Panc1 (cell line): ENCODE results near the gene NEURL4. TPM values are rescaled to one million over a fixed set of nuclear protein-coding genes. Genes with fewer than 3 reads are reported as not detected.

Source experiments
- ATAC-seq: fragments of 200-7000 bp; cut with Tn5 transposase; 2 replicates; pipeline ENCODE4 v1.9.1; 2020; ENCODE audit warnings: mild to moderate bottlenecking, moderate library complexity
- BruUV-seq: library from RNA; stranded (reverse); fragments of 400-500 nt; replicated peaks from 2 replicates; lab custom pipeline; 2021; lab: Mats Ljungman, UMichigan
- CTCF ChIA-PET: fragments of 300-600 bp; sonication (Branson Sonifier 250); formaldehyde crosslinking; loops from one replicate; lab custom pipeline; 2022; ENCODE audit warnings: antibody characterized with exemption; lab: Charles Lee
- POLR2A ChIA-PET: fragments of 300-600 bp; sonication (Branson Sonifier 250); formaldehyde crosslinking; loops from one replicate; lab custom pipeline; 2022; ENCODE audit warnings: antibody characterized with exemption; lab: Charles Lee
- DNase-seq: peaks from one replicate; pipeline ENCODE4 v3.0.0-alpha.2; 2010; ENCODE audit warnings: low read depth, low spot score
- H3K27ac ChIP-seq: 2 replicates; pipeline ENCODE4 v1.5.1; 2011; ENCODE audit warnings: mild to moderate bottlenecking, low read length, inconsistent platforms
- H3K27me3 ChIP-seq: fragments of 200-500 bp; sonication (Bioruptor generic); 2 replicates; pipeline ENCODE4 v1.6.0; 2014; ENCODE audit warnings: low read length, inconsistent platforms; ENCODE audit not compliant: control insufficient read depth, insufficient read depth
- H3K36me3 ChIP-seq: fragments of 200-500 bp; sonication (Bioruptor generic); 2 replicates; pipeline ENCODE4 v1.5.1; 2014; ENCODE audit warnings: inconsistent platforms, mild to moderate bottlenecking, low read length, moderate library complexity; ENCODE audit not compliant: control insufficient read depth, insufficient read depth
- H3K4me1 ChIP-seq: 2 replicates; pipeline ENCODE4 v1.5.1; 2011; ENCODE audit warnings: inconsistent platforms, mild to moderate bottlenecking, low read length, moderate library complexity; ENCODE audit not compliant: control insufficient read depth, insufficient read depth
- H3K4me3 ChIP-seq, 2 experiments: 2 replicates each; pipeline ENCODE4 v1.5.1; 2011 to 2012; ENCODE audit warnings: low read depth in 2 of 2, low read length in 2 of 2, mild to moderate bottlenecking in 2 of 2, inconsistent platforms in 1 of 2, moderate library complexity in 1 of 2
- H3K9me3 ChIP-seq: fragments of 200-500 bp; sonication (Bioruptor generic); 2 replicates; pipeline ENCODE4 v1.5.1; 2014; ENCODE audit warnings: low read depth, mild to moderate bottlenecking, inconsistent platforms, low read length, moderate library complexity; ENCODE audit not compliant: control insufficient read depth, insufficient read depth
- in situ Hi-C: cut with HindIII; loops from 2 replicates; pipeline ENCODE4 v1.10.0; 2016; ENCODE audit warnings: low sequenced_read_pairs, low pct_unique_long_range_greater_than_20kb
- intact Hi-C: fragments of 100-400 bp; cut with micrococcal nuclease; formaldehyde crosslinking; loops from one replicate; pipeline ENCODE4 v1.10.0; 2022; ENCODE audit not compliant: unreplicated experiment
- total RNA-seq: library from RNA; stranded (reverse); gene quantifications from one replicate; pipeline ENCODE4 v1.2.1, GENCODE V29; 2021; ENCODE audit not compliant: unreplicated experiment
- TF ChIP-seq, protein P1 (sequence below), 2 experiments: IDR thresholded peaks; 2 replicates each; pipeline ENCODE4 v1.6.1; 2011 to 2012; ENCODE audit warnings: low read depth in 2 of 2, control low read depth in 1 of 2, low read length in 1 of 2, mild to moderate bottlenecking in 1 of 2, moderate library complexity in 1 of 2; ENCODE audit not compliant: insufficient read depth in 1 of 2

The NEURL4 gene
- total RNA-seq, 1 experiment from 2014 or later, result 58.9 TPM

DNA sequence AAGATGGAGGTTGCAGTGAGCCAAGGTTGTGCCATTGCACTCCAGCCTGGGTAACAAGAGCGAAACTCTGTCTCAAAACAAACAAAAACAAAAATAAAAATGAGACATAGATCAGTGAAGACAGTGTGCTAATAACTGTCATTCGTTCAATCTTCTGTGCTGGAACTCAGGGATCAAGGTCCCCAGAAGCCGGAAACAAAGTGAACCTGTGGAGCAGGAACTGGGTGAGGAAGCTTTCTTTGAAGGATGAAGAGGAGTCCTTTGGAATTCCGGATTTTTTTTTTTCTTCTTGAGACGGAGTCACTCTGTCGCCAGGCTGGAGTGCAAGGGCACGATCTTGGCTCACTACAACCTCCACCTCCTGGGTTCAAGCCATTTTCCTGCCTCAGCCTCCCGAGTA, 49.7 kb downstream of the NEURL4 start:
- H3K4me1 ChIP-seq, result no peaks in the 10 kb centered on the region
- ChIA-PET POLR2A (no interaction called here), CTCF (no interaction called here)
- H3K4me3 ChIP-seq, result no peak overlapping the region
- intact Hi-C loops, result no loop called here
- H3K27me3 ChIP-seq, result no peaks in the 10 kb centered on the region
- ATAC-seq, result no peak
- in situ Hi-C loops, result no loop called here
- H3K9me3 ChIP-seq, result no peaks in the 10 kb centered on the region
- no peaks in the 10 kb centered on the region for H3K36me3 ChIP-seq
- DNase-seq, result no peak
- TF ChIP-seq, protein P1, sequence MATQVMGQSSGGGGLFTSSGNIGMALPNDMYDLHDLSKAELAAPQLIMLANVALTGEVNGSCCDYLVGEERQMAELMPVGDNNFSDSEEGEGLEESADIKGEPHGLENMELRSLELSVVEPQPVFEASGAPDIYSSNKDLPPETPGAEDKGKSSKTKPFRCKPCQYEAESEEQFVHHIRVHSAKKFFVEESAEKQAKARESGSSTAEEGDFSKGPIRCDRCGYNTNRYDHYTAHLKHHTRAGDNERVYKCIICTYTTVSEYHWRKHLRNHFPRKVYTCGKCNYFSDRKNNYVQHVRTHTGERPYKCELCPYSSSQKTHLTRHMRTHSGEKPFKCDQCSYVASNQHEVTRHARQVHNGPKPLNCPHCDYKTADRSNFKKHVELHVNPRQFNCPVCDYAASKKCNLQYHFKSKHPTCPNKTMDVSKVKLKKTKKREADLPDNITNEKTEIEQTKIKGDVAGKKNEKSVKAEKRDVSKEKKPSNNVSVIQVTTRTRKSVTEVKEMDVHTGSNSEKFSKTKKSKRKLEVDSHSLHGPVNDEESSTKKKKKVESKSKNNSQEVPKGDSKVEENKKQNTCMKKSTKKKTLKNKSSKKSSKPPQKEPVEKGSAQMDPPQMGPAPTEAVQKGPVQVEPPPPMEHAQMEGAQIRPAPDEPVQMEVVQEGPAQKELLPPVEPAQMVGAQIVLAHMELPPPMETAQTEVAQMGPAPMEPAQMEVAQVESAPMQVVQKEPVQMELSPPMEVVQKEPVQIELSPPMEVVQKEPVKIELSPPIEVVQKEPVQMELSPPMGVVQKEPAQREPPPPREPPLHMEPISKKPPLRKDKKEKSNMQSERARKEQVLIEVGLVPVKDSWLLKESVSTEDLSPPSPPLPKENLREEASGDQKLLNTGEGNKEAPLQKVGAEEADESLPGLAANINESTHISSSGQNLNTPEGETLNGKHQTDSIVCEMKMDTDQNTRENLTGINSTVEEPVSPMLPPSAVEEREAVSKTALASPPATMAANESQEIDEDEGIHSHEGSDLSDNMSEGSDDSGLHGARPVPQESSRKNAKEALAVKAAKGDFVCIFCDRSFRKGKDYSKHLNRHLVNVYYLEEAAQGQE (IDR thresholded peaks at IDR 0.05; ENCODE audit: insufficient read depth in 1 of 2, low read depth in 2 of 2, low read length in 1 of 2), result no peak
- no peak overlapping the region for H3K27ac ChIP-seq
- no TSS peak for BruUV-seq

DNA sequence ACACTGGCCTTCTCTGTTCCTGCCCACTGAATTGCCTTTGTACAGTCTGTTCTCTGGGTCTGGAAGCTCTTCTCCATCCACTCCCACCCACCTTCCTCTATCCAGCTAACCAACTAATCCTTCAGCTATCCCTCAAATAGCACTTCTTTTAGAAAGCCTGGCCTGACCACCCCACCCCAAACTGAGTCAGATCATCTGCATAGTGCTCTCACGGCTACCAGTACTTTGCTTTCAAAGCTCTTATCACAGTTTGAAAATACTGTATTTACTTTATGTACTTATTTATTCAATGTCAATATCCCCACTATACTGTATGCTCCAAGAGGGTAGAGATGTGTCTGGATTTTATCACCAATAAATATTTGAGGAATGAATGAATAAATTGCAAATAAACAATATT, 62.4 kb downstream of the NEURL4 start:
- intact Hi-C loops (no loop called here), in situ Hi-C loops (no loop called here)
- TF ChIP-seq, protein P1 (IDR thresholded peaks at IDR 0.05; ENCODE audit: insufficient read depth in 1 of 2, low read depth in 2 of 2, low read length in 1 of 2), result no peak
- H3K36me3 ChIP-seq, result peaks cover 3% of the 10 kb centered on the region; the same call in 1 of the 2 replicates
- DNase-seq, result no peak
- no peaks in the 10 kb centered on the region for H3K9me3 ChIP-seq
- H3K27me3 ChIP-seq, result no peaks in the 10 kb centered on the region
- H3K4me1 ChIP-seq, result peaks cover 15% of the 10 kb centered on the region
- H3K27ac ChIP-seq, result no peak overlapping the region
- no TSS peak for BruUV-seq
- ChIA-PET POLR2A (interaction anchor here (0.7 kb wide), 2 partner anchors 17 to 28 kb away, joined by 3 to 6 read pairs; partner anchors contain the start of gene PHF23), CTCF (no interaction called here)
- H3K4me3 ChIP-seq, result no peak overlapping the region
- no peak for ATAC-seq

Other genes starting within 250 kb of the NEURL4 start
- not detected for gene CLEC10A, start 249.1 kb downstream of the NEURL4 start, total RNA-seq
- gene ASGR2, start 214.5 kb downstream of the NEURL4 start, total RNA-seq, result 0.21 TPM
- gene ASGR1, start 150.0 kb downstream of the NEURL4 start, total RNA-seq, result 1.3 TPM
- 32.4 TPM for gene DLG4, start 109.5 kb downstream of the NEURL4 start, total RNA-seq
- gene ACADVL, start 109.4 kb downstream of the NEURL4 start, total RNA-seq, result 305 TPM
- 84.2 TPM for gene DVL2, start 94.8 kb downstream of the NEURL4 start, total RNA-seq
- 69.3 TPM for gene PHF23, start 89.9 kb downstream of the NEURL4 start, total RNA-seq
- gene GABARAP, start 86.9 kb downstream of the NEURL4 start, total RNA-seq, result 289 TPM
- 132 TPM for gene CTDNEP1, start 77.6 kb downstream of the NEURL4 start, total RNA-seq
- gene ELP5, start 77.1 kb downstream of the NEURL4 start, total RNA-seq, result 89.5 TPM
- gene CLDN7, start 66.9 kb downstream of the NEURL4 start, total RNA-seq, result 43.1 TPM
- gene SLC2A4, start 47.6 kb downstream of the NEURL4 start, total RNA-seq, result 0.31 TPM
- gene YBX2, start 34.7 kb downstream of the NEURL4 start, total RNA-seq, result 54.9 TPM
- 728 TPM for gene EIF5A, start 21.7 kb downstream of the NEURL4 start, total RNA-seq
- 96.6 TPM for gene GPS2, start 14.0 kb downstream of the NEURL4 start, total RNA-seq
- gene ACAP1, start 7.2 kb upstream of the NEURL4 start, total RNA-seq, result 2.7 TPM
- 11.0 TPM for gene KCTD11, start 22.8 kb upstream of the NEURL4 start, total RNA-seq
- gene TMEM95, start 25.8 kb upstream of the NEURL4 start, total RNA-seq, result not detected
- 6.2 TPM for gene TNK1, start 51.8 kb upstream of the NEURL4 start, total RNA-seq
- gene PLSCR3, start 65.2 kb upstream of the NEURL4 start, total RNA-seq, result 32.0 TPM
- 35.8 TPM for gene TMEM256, start 74.8 kb upstream of the NEURL4 start, total RNA-seq
- gene NLGN2, start 78.5 kb upstream of the NEURL4 start, total RNA-seq, result 33.6 TPM
- not detected for gene SPEM1, start 91.0 kb upstream of the NEURL4 start, total RNA-seq
- not detected for gene SPEM2, start 96.3 kb upstream of the NEURL4 start, total RNA-seq
- gene SPEM3, start 99.5 kb upstream of the NEURL4 start, total RNA-seq, result not detected
- 8.5 TPM for gene TMEM102, start 106.1 kb upstream of the NEURL4 start, total RNA-seq
- 4.4 TPM for gene FGF11, start 110.2 kb upstream of the NEURL4 start, total RNA-seq
- gene CHRNB1, start 115.7 kb upstream of the NEURL4 start, total RNA-seq, result 14.3 TPM
- gene ZBTB4, start 150.3 kb upstream of the NEURL4 start, total RNA-seq, result 24.9 TPM
- gene SLC35G6, start 152.1 kb upstream of the NEURL4 start, total RNA-seq, result not detected
- gene POLR2A, start 155.0 kb upstream of the NEURL4 start, total RNA-seq, result 181 TPM
- gene TNFSF12, start 219.7 kb upstream of the NEURL4 start, total RNA-seq, result 12.6 TPM
- gene TNFSF13, start 229.4 kb upstream of the NEURL4 start, total RNA-seq, result 2.3 TPM
- 63.7 TPM for gene SENP3, start 232.6 kb upstream of the NEURL4 start, total RNA-seq